Measurements from ENCODE around the gene KCNIP1.
"Not testable (repeated sequence)": the region's sequence is repeated elsewhere in the genome, so short reads cannot be mapped to it uniquely, and the experiment has no call there.

Gene KCNIP1

DNA sequence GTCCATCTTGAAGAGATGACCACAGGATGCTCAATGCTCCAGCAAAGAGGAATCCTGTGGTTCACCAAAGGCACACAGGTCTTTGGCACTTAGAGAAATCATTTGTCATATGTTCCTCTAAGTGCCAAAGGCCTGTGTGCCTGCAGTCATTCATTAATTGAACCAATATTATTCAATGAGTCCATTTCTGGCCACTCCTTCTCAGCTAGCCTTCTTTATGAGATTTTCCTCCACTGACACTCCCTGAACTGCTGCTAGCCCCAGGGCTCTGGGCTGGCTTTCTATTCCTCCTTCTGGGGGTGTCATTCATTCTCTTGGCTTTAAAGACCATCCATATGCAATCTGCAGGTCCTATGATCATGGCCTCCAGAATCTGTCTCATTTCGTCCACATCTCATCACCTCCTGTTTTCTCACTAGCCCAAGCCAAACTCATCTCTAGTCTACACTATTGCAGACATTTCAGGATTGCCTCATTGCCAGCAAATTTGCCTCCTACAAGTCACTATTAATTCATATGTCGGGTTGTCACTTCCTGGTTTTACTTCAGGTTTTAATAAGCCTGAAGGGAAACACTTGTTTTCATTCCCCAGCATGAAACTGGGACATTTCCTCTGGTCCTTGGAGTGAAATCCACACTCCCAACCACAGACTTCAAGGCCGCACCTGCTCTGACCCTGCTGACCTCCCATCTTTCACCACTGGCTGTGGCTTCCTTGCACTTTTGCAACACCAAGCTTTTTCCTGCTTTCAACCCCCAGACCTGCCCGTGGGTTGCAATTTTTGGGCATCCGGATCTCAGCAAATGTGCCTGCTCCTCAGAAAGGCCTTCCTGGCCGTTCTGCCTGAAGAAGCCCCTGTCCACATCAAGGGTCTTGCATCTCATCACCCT lies 35.1 kb downstream of the KCNIP1 start:
- no peak for DNase-seq

DNA sequence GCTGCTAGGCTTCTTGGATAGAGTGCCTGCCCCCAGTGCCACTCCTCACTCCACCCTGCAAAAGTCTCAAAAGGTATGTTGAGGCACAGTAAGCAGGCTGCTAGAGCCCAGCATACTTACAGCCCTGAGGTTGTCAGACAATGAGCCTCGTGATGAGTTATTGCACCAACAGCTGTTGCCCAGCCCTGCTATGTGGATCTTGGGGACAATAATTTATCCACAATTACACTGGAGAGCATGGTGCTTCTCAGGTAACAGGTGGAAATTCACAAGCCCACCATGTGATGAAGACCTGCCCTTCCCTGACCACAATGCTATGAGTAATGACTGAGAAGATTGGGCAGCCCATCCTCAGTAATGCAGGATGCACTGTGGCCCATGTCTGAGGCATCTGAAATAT lies 36.5 kb downstream of the KCNIP1 start:
- no peak for DNase-seq

DNA sequence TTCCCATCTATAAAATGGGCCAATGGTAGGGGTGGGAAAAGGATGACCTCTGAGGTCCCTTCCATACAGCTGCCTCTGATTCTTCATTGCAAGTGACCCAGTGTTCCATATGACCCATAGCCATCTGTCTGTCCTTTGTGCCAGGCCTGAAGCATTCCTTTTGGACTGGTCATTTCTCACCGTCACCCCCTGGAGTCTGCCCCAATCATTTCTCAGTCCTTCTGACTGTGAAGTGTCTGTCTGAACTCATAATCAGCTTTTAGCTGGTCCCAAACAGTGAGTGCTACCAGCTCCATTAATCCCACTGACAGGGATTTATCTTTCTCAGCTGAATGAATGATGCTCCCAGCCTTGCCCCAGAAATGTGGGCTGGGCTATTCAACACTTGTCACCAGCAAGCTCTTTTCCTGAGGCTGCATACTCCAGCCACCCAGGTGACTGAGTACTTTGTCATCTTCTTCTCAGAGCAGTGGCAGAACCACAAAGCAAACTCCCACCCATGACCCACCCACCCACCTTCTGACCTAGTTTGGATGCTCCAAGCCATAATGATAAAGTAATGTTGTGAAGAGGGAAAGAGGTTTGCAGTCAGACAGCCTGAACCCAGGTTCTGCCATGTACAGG lies 37.4 kb downstream of the KCNIP1 start:
- DNase-seq, result no peak

DNA sequence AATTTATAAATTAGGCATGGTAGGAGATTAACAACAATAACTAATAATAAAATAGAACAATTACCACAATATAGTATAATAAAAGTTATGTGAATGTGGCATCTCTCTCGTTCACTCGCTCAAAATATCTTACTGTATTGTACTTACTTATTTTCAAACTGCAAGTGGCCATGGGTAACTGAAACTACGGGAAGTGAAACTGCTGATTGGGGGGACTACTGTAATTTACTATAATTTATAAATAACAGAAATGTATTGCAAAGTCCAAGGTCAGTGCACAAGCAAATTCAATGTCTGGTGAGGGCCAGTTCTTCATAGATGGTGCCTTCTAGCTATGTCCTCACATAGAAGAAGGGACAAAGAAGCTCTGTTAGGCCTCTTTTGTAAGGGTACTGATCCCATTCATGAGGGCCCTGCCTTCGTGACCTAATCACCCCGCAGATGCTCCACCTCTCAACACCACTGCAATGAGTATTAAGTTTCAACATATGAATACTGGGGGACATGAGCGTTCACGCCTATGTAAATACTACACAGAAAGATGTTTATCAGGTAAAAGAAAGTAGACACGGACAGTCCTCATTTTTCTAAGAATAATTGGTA lies 39.0 kb downstream of the KCNIP1 start:
- peak; percentile 10 for DNase-seq

DNA sequence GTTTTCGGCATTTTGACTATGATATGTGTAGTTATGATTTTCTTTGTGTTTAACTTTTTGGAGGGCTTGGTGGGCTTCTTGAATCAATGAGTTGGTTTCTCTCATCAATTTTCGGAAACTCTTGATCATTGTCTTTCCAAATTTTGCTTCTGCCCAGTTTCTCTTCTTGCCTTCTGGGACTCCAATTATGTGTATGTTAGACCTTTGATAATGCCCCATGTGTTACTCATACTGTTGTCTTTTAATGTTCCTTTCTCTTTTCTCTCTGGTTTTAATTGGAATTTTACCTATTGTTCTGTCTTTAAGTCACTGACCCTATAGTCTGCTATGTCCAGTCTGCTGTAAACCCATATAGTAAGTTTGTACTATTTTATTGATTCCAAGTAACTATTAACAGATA lies 41.5 kb downstream of the KCNIP1 start:
- no peak for DNase-seq

DNA sequence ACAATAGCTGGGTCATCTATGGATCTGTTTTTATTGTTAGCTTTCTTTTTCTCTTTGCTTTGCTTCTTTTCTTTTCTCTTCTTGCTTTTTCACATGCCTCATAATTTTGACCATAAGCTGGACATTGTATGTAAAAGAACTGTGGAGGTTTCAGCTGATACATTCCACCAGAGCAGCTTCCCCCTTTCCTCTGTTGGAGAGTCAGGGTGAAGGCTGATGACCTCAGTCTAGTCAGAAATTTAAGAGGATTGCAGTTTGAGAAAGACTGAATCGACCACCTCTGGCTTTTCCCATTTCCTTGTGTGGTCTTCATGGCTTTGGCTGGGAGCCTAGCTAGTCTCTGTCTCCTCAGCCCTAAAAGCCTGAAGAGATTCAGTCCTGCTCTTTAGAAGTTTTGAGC lies 42.0 kb downstream of the KCNIP1 start:
- no peak for DNase-seq

DNA sequence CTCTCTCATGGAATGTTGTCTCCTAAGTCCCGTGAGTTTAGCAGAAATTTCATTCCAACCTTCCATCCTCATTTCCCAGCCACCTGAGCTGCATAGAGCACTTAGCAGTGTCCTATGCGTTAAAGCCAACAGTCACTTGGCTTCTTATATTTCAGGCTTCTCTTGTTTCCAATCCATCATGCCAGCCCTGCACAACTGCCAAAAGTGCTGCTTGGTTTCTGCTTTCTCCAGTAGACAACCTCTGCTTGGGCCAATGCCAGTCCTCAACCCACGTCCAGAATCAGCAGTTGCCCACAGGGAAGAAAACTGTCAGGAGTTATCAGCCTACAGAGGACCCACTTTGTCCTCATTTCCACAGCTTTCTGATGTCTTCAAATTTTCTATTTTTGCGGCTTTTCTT lies 42.5 kb downstream of the KCNIP1 start:
- DNase-seq, result no peak

DNA sequence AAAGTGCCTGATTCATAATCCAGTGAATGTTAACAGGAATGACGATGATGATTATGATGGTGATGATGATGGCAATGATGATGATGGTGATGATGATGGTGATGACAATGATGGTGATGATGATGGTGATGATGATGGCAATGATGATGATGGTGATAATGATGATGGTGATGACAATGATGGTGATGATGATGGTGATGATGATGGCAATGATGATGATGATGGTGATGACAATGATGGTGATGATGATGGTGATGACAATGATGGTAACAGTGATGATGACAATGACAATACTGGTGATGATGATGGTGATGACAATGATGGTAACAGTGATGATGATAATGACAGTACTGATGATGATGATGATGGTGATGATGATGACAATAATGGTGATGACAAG lies 46.6 kb downstream of the KCNIP1 start:
- DNase-seq, result not testable (repeated sequence)

DNA sequence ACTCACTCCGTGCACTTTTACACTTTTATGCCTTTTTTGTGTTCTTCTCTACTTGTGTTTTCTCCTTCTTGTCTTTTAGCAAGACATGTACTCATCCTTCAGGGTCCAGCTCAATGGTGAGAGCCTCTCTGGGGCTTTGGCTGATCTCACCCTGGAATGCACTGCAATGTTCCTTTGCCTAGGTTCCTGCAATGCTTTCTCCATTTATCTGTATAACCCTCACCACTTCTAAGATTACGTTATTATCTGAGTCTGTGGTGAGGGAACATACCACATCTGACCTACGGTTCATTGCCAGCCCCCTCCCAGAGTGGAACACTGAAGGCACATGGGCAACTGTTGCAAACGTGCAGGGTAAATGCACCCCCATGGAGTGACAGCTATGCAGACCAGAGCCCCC lies 47.3 kb downstream of the KCNIP1 start:
- no peak for DNase-seq

DNA sequence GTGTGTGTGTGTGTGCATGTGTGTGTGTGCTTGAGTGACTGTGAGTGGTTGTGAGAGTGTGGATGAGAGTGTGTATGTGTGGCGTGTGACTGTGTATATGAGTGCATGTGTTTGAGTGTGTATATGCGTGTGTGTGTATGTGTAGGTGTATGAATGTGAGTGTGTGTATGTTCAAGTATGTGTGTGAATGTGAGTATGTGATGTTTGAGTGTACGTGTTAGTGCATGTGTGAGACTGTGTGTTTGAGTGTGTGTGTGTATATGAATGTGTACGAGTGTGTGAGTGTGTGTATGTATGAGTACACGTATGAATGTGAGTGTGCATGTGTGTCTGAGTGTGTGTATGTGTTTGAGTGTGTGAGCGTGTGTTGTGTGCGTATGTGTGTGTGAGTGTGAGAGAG lies 47.8 kb downstream of the KCNIP1 start:
- DNase-seq, result no peak

DNA sequence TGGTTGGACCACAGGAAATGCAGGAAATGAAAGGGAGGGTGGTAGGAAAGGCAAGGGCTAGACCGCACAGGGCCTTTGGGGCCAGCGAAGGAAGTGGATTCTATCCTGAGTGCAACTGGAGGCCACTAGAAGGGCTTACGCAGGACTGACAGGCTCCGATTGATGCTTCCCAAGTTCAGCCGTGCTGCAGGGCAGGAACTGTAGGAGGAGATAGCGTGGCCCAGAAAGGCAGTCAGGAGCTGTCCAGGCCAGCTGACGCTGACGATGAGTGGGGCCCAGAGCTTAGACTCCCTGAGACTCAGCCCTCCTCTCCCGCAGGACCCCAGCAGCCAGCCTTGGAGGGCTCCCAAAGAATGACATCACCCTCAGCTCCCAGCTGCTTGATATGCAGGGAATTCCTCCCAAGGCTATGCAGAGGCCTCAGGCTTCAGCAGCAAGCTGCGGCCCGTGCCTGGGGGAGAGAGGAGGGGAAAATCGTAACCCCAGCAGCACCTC lies 48.8 kb downstream of the KCNIP1 start:
- DNase-seq, result no peak

DNA sequence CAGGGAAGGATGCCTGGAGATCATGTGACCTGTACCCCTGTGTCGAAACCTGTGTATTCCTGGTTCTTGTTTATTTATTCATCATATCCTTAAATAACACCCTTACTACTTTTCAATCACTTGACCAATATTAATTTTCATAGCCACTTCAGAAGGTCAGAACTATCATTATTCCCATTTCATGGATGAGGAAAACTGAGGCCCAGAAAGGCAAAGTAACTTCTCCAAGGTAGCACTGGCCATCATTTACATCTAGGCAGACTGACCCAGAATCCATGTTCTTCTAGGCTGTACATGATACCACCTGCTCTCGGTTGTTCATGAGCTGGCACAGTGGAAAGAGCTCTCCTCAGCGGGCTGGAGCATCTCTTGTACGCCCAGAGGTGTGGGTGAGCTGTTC lies 49.4 kb downstream of the KCNIP1 start:
- no peak for DNase-seq

DNA sequence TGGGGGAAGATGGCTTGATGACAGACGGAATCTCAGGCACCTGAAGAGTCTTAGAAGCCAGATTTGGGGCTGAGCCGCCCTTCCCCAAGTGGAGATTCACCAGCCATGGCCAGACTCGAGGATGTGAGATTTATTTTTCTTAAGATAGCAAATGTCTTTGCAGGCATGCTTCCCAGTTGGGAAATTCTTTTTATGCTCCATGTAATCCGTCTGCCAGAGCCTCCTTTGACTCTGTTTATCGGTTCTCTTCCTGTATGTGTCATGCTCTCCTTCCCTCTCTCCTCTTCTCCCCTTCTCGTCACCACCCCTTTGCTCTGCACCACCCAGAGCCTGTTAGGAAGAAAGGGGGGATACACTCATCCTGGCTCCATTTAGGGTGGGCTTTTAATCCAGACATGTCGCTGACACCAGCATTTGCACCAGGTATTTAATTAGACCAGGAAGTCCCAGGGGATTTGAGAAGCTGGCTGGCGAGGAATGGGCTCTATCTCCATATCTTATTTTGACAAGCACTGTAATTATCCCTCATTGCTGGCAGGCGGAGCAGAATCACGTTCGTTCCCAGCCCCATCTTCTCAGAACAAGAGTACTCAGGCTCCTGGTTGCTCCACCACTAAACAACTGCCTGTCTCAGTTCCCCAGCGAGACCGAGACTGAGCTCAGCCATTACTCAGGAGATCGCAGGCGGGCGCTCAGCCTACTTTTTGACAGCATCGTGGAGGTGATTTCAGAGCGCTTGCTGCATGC lies 50.9 kb downstream of the KCNIP1 start:
- no peak for DNase-seq

DNA sequence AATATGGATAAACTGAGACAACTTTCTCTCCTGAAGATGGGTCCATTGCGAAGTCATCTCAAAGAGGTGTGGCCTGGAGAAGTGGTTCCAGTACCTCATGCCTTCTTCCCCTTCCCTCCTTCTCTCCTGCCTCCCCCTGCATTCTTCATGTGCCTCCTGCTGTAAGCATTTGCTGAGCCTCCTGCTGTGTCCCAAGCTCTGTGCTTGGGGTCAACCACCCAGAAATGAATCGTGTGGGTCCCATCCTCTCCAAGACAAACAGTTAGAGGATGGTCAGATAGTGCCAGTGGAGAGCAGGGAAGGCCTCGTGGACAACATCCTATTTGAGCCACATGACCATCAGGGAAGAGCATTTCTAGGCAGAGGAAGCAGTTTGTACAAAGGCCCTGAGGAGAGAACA lies 53.5 kb downstream of the KCNIP1 start:
- no peak for DNase-seq

DNA sequence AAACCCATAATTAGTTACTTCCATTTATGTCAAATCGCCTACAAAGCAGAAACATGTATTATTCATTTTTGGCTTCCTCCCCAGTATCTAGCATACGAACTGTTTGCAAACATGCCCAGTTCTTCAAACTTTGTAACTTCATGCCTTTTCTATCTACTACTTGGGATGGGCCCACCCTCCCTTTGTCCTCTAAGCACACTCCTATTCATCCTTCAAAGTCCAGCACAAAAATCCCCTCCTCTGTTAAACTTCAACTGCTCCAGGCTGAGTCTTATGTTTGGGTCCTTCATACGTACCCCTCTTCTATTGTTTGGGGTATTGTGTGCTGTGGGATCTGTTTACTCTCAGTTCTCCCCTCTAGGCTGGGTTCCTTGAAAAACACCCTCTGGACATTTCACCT lies 55.5 kb downstream of the KCNIP1 start:
- DNase-seq, result no peak

DNA sequence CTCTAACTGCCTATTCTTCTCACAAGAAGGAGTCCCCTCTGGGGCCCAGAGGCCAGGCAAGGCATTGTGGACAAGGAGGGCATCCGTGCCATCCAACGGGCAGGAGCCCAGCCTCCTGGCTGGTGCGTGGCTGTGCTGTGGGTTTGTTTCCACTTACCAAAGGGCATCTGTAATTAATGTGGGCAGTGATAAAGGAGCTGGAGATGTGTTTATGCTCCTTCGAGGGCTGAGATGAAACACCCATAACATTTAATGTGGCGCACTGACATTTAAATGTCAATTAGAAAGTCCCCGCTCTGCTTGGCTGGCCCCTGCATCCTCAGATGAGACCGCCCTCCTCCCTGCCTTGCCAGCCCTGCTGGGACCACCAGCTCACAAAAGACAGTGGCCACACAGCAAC lies 57.1 kb downstream of the KCNIP1 start:
- no peak for DNase-seq

DNA sequence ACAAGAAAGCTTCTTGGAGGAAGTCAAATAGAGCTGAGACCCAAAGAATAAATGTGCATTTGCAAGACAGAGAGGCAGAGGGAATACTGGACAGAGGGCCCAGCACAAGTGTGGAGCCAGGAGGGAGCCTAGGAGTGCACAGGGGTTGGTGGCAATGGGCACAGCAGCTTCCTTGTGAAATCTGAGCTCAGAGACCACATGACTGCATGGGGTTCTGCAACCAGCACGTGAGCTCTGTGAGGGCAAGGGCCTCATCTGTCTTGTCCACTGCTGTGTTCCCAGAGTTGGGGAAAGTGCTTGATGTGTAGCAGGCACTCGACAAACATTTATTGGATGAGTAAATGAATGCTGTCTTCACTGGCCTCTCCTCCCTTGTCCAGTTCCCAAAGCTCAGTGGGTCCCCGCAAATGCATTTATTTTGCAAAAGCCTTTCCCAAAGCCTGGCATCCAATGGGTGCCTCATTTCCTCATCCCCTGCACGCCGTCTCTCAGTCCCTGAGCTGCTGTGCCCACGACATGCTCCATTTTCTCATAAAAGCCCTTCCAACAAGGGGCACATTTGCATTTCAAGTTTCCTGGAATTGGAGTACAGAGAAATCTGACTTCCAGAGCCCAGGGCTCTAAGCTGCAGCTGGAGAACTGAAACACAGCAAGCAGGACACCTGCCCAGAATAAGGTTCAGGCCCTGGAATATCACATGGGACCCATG lies 58.5 kb downstream of the KCNIP1 start:
- DNase-seq, result no peak

DNA sequence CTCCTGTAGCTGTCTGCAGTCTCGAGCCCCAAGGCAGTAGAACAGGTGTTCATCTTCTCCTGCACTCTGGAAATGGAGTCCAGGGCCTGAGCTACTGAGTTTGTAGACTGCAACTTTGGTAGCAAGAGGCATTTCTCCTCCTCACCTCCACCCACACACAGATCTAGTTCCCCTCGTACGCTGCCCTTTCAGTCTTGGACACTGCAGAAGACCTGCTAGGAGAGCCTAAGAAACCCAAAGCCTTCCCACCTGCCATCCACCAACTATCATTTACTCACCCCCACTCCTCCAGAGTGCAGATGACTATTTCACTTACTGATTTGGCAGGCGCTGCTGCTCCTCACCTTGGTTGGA lies 59.0 kb downstream of the KCNIP1 start:
- DNase-seq, result no peak

DNA sequence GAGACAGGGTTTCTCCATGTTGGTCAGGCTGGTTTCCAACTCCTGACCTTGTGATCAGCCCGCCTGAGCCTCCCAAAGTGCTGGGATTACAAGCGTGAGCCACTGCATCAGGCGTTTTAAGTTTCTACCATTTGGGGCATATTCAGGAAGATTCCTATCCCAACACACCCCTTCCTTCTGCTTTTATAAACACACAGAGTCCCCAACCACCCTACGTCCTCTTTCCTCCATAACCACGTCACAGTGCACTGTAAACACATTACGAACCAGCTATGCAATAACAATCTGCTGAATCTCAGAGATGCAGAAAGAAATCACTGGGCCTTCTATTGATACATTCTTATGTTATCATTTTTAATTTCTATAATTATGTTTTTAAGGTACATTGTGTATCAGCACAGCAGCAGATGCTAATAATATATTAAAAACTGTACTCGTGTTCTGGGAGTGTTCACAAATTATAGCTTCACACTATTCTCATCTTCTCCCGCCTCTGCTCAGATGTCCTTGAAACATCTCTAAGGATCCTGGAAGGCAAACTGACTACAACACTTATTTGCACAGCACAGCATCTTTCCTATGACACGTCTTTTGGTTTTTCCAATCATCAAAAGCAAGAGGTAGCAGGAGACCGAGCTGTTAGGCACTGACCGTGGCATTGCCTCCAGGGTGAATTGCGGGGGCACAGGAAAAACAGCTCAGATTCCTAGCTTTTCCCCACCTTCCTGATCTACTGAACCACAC lies 60.2 kb downstream of the KCNIP1 start:
- no peak for DNase-seq

DNA sequence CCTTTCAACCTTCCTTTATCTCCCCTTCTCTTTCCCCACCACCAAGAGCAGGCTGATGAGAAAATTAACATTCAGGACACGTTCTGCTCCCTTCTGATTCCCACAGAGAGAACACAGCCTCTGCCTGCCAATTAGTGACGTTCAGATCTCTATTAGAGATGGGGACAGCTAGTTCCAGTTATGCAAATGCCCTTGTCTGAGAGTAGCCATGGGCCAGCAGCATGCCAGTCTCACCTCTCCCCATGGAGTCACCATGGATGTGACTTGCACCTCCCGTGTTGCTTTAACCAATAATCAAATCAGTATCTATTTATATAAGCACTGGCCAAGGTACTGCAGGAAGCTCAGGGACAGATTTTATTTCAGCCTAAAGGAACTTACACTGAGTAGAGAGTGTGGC lies 61.3 kb downstream of the KCNIP1 start:
- DNase-seq, result no peak

DNA sequence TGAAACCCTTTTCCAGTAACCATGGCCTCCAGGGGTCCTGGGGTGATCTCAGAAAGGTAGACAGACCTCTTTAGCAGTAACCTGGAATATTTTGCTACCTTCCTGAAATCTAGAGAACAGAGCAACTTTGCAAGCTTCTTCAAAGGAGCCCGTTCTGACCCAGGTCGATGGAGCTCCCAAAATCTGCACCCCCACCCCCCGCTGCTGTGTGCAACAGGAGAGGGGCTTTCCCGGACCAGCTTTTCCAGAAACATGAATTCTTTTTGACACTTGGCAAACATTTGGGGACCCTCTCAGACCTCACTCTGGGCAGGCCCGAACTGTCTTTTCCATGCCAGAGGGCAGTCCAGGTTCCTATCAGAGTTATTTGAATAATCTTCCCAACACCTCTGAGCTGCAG lies 65.3 kb downstream of the KCNIP1 start:
- DNase-seq, result no peak

DNA sequence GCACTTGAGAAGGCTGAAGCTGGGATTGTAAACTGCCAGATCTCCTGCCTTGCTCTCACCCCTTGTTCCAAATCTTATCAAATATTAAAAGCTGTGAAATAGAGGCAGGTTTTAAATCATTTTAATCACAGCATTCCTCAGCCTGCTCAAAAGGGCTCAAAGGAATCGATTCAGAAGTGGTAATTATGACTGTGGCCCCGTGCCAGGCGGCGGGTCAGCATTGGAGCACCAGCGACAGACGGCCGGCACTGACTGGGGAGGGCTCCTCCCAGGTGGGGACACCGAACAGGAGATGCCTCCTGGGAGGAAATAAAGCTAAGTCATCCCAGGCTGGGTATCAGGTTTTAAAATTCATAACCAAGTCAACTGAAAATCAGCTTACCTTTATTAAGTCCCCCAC lies 66.7 kb downstream of the KCNIP1 start:
- DNase-seq, result peak; percentile 80
